COR-L47 (cell line): Measurements from ENCODE around the gene MS4A10.

Experiments
- DNase-seq: peaks from one replicate; lab custom pipeline; 2025; lab: John Stamatoyannopoulos, UW

MS4A10 gene

DNA sequence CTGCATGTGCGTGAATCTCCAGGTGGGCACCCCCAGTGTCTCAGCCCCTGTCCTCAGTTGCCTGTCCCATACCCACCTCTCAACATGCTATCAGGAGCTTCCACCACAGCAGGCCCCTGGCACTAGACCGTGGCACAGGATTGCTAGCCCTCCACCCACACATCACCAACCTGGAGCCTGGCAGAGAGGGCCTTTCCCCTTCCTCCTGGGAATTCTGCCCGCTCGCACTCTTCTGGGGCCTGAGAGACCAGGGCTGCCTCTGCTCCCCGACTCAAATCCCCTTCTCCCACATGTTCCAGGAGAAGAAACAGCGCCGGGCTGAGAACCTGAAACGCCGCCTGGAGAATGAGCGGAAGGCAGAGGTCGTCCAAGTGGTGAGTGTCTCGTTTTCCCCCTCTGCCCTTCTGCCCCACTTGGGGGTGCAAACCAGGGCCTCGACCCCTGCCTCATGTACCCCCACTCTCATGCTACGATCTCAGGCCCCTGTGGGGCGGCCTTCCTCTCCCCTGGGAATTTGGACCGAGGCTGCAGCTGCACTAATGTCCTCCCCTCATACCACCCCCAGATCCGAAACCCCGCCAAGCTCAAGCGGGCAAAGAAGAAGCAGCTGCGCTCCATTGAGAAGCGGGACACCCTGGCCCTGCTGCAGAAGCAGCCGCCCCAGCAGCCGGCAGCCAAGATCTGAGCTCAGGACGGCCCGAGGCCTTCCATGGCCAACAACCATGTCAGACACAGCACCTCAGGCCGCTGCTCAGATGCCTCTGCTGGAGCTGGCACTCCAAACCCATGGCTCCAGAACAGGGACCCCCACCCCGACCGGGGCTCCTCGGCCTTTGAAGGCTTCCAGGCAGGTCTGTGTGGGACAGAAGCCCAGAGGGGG is 64.7 kb downstream of the MS4A10 start:
- no peak for DNase-seq
